ENCODE measurements around the gene SDC4.
"Not testable (repeated sequence)": the region's sequence is repeated elsewhere in the genome, so short reads cannot be mapped to it uniquely, and the experiment has no call there.

Gene SDC4

DNA sequence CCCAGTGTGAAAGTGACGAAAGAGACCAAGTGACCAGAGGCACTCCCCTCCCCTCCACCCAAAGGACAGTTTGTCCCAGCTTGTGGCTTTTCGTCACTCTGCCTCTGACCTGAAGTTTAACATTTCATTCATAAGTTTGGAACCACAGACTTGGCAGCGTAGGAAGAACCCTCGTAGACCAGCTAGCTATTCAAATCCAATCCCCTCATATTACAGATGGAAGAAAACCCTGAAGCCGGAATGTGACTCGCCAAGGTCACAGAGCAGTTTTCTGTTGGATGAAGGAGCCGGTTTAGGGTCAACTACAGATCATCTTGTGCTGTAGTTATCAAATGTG is 10.8 kb upstream of the SDC4 start:
- in situ Hi-C loops (cut with HindIII; ENCODE audit: low sequenced_read_pairs): no loop called here
- TF ChIP-seq, protein P1, sequence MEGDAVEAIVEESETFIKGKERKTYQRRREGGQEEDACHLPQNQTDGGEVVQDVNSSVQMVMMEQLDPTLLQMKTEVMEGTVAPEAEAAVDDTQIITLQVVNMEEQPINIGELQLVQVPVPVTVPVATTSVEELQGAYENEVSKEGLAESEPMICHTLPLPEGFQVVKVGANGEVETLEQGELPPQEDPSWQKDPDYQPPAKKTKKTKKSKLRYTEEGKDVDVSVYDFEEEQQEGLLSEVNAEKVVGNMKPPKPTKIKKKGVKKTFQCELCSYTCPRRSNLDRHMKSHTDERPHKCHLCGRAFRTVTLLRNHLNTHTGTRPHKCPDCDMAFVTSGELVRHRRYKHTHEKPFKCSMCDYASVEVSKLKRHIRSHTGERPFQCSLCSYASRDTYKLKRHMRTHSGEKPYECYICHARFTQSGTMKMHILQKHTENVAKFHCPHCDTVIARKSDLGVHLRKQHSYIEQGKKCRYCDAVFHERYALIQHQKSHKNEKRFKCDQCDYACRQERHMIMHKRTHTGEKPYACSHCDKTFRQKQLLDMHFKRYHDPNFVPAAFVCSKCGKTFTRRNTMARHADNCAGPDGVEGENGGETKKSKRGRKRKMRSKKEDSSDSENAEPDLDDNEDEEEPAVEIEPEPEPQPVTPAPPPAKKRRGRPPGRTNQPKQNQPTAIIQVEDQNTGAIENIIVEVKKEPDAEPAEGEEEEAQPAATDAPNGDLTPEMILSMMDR (IDR thresholded peaks at IDR 0.05; ENCODE audit: low read depth, low read length, missing control alignments): no peak
- DNase-seq (ENCODE audit: low read depth): peak; percentile 79
- no peak overlapping the region for H3K4me3 ChIP-seq (ENCODE audit: low read depth, low read length)

DNA sequence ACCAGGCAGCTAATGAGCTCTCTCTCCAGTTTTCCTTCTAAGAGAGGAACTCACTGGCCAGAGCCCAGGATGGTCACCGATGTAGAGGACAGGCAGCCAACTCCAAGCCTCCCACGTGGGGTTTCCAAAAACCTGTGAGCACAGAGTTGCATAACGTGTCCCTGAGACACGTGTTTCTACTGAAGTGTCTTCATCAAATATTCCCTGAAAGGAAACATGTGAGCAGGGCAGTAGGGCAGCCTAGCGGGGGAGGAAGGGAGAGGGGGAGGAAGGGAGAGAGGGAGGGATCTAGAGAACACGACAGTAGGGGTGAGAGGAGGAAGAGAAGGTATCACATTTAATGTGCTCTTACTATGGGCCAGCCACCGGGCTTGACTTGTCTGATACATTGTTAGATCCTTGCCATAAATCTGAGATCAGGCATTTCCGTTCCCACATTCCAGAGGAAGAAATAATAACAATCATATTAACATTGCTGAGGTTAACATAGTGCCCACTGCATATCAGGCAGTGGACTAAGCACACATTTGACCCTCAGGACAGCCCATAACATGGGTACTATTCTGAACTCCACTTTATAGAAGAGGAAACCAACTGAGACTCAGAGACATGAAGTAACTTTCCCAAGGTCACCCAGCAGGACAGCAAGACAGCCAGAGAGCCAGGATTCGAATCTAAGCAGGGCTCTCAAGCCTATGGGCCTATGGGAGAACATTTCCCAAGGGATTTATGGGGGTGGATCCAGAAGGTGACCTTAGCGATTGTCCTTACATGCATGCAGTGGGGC is 10.3 kb upstream of the SDC4 start:
- H3K4me3 ChIP-seq (ENCODE audit: low read depth, low read length): no peak overlapping the region
- in situ Hi-C loops (cut with HindIII; ENCODE audit: low sequenced_read_pairs): no loop called here
- peak; percentile 52 for DNase-seq (ENCODE audit: low read depth)
- TF ChIP-seq, protein P1 (IDR thresholded peaks at IDR 0.05; ENCODE audit: low read depth, low read length, missing control alignments): no peak

DNA sequence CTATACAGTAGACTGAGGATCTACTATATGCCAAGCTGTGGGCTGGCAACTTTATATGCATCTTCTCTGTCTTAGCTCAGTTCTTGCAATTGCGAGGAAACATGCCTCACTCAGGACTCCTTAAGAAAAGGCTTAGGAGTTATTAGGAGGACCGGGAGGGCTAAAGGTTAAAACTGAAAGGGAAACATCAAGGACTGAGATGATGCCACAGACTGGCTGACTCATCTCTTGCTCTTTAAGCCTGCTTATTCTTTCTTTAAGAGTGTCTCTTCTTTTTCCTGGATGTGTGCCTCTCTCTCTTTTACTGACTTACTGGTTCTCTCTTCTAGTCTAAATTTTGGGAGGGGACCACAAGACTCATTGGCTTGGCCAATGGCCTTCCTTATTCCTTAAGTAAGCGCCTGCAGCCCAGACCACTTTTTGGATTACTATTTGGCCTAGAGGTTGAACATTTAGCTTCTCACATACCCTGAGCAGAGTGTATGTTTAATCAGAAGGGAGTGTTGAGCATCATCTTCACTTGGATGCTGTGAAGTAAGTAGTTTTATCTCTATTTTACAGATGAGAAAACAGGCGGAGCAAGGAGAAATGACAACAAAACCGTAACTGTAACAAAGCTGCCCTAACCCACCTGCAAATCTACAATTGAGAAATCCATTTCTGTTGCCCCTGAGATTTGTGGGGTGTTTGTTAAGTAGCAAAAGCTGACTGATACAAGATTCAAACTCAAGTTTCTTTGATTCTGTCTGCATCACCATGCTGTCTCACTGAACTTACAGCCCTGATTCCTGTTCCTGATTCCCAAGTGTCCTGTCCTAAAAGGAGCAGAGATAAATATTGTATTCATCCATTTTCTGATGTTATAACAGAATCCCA is 7.2 kb upstream of the SDC4 start:
- DNase-seq (ENCODE audit: low read depth): no peak
- in situ Hi-C loops (cut with HindIII; ENCODE audit: low sequenced_read_pairs): no loop called here
- H3K4me3 ChIP-seq (ENCODE audit: low read depth, low read length): no peak overlapping the region
- TF ChIP-seq, protein P1 (IDR thresholded peaks at IDR 0.05; ENCODE audit: low read depth, low read length, missing control alignments): no peak

DNA sequence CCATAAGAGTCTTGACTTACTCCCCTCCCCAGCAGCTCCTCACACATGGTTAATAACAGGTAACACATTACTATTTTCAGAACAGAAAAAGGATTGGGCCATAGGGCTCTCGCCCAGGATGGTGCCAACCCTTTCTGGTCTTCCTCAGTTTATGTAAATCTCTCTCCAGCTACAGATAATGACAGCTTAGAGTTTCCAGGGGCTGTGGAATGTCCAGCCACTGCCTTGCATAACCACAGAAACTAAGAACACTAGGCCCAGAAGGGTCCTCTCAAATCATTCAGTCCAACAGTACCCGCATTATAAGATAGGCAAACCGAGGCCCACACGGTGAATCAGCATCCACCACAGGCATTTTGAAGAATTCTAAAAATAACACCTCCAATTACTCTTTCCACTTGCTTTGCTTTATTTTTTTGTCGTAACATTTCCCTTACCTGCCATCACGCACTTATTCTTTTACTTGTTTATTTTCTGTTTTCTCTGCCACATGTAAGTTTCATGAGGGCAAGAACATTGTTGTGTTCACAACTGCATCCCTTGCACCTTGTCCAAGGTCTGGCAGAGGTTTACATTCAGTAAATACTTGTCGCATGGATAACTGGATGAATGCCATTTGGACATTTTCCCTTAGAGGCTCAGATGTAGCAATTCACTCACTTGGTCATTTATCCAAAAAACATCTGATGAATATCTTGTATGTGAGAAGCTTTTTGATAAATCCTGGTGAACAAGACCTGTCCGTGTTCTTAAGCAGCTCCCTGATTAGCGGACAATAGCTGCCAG is 6.4 kb upstream of the SDC4 start:
- TF ChIP-seq, protein P1 (IDR thresholded peaks at IDR 0.05; ENCODE audit: low read depth, low read length, missing control alignments): no peak
- peak; percentile 46 for DNase-seq (ENCODE audit: low read depth)
- H3K4me3 ChIP-seq (ENCODE audit: low read depth, low read length): no peak overlapping the region
- in situ Hi-C loops (cut with HindIII; ENCODE audit: low sequenced_read_pairs): no loop called here

DNA sequence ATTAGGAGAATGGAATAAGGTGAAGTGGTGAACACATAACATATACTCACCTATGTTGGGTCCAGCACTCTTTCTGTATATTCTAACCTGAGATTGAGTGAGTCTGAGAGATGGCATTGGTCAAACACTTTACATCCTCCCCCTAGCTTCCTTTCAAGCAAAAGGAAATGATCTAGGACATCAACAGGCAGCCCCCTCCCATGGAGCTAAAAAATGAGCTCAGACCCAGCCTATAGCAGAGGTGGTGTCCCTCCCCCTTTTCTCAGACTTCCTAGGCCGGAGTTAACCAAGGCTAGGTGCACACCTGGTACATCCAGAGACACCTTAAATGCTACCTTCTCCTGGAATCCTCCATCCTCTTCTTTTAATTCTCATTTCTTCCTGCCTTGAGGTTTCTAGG is 5.5 kb upstream of the SDC4 start:
- DNase-seq (ENCODE audit: low read depth): no peak
- in situ Hi-C loops (cut with HindIII; ENCODE audit: low sequenced_read_pairs): no loop called here
- TF ChIP-seq, protein P1 (IDR thresholded peaks at IDR 0.05; ENCODE audit: low read depth, low read length, missing control alignments): no peak
- H3K4me3 ChIP-seq (ENCODE audit: low read depth, low read length): no peak overlapping the region

DNA sequence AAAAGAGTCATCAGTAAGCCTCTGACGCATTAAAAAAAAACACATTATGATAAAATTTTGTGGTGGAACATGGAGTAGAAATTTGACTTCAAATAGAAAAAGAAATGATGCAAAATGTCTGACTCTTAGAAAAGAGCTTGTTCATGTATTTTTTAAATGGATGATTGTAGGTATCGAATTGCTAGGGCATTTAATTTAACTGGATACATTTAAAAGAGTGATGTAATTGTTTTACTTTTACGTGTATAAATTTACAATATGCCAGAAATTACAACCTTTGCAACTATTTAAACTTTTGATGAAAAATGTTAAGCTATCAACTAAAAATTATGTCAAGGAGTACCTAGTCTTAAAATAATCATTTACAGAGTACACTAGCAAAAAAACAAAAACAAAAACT is 4.5 kb upstream of the SDC4 start:
- TF ChIP-seq, protein P1 (IDR thresholded peaks at IDR 0.05; ENCODE audit: low read depth, low read length, missing control alignments): no peak
- in situ Hi-C loops (cut with HindIII; ENCODE audit: low sequenced_read_pairs): no loop called here
- no peak for DNase-seq (ENCODE audit: low read depth)
- no peak overlapping the region for H3K4me3 ChIP-seq (ENCODE audit: low read depth, low read length)

DNA sequence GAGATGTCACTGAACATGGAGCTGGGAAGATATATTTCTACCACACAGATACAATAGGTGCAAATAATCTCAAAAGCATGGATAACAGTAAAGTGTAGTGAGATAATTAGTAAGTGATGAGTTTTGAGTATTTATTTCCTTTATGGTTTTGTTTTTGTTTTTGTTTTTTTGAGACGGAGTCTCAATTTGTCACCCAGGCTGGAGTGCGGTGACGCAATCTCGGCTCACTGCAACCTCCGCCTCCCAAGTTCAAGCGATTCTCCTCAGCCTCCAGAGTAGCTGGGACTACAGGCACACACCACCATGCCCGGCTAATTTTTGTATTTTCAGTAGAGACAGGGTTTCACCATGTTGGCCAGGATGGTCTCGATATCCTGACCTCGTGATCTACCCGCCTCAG is 2.6 kb upstream of the SDC4 start:
- in situ Hi-C loops (cut with HindIII; ENCODE audit: low sequenced_read_pairs); DNase-seq (ENCODE audit: low read depth); H3K4me3 ChIP-seq (ENCODE audit: low read depth, low read length): not testable (repeated sequence)

All from astrocyte of the cerebellum (primary cell).